ENCODE measurements around the gene MAP3K10.

MAP3K10 gene

GRCh38 chr19:40243181-40243580, 52.0 kb downstream of the MAP3K10 start:
- DNase-seq (ENCODE audit: low read depth, low spot score): no peak
- no peak overlapping the region for H3K4me3 ChIP-seq (ENCODE audit: low read length)

GRCh38 chr19:40244579-40245317, 53.5 kb downstream of the MAP3K10 start:
- no peak for DNase-seq (ENCODE audit: low read depth, low spot score)
- H3K4me3 ChIP-seq (ENCODE audit: low read length): no peak overlapping the region

- no peak for DNase-seq (ENCODE audit: low read depth, low spot score)
- no peak overlapping the region for H3K4me3 ChIP-seq (ENCODE audit: low read length)
These were observed 54.4 kb downstream of the MAP3K10 start for GRCh38 chr19:40245506-40246128.

DNA sequence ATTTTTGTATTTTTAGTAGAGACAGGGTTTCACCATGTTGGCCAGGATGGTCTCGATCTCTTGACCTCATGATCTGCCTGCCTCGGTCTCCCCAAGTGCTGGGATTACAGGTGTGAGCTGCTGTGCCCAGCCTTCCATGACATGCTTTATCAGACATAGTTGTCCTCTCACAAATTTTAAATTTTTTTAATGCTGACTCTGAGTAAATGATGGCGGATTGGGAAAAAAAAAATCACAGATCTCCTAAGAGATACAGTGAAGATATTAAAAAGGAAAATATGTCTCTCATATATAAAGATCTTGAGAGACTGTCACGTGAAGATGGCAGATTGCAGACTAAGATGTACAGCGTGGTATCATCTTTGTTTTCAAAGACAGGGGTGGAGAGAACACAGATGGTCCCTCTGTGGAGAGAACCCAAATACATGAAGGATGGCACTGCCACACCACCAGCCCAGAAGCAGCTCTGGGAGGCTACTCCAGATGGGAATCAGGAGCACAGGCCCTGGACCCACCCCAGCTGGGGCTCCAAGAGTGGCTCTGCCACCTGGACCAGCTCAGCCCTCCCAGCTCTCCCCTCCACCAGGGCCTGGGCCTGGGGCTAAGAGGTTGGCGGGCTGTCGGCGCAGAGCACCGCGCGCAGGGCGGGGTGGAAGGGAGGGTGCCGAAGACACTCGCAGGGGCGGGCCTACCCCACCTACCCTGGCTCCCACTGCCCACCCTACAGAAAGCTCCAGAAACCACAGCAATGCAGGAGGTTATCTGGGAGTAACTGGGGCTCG, 55.3 kb downstream of the MAP3K10 start:
- no peak for DNase-seq (ENCODE audit: low read depth, low spot score)
- H3K4me3 ChIP-seq (ENCODE audit: low read length): no peak overlapping the region

DNA sequence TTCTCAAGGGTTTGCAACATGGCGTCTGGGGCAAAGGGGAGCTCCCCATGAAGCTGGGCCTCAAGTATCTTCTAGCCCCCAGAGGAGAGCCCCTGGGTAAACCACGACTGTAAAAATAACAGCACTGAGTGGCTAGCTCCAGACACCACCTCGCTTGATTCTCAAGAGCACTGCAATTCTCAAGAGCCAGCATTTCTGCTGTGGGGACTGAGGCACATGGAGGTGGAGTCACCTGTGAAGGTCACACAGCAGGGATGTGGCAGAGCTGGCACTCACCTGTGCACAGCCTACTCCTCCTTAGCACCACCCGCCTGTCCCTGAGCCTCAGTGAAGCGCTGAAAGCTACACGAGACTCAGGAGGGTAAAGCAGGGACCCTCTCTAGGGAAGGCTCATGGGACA, 56.0 kb downstream of the MAP3K10 start:
- DNase-seq (ENCODE audit: low read depth, low spot score): no peak
- H3K4me3 ChIP-seq (ENCODE audit: low read length): no peak overlapping the region

DNA sequence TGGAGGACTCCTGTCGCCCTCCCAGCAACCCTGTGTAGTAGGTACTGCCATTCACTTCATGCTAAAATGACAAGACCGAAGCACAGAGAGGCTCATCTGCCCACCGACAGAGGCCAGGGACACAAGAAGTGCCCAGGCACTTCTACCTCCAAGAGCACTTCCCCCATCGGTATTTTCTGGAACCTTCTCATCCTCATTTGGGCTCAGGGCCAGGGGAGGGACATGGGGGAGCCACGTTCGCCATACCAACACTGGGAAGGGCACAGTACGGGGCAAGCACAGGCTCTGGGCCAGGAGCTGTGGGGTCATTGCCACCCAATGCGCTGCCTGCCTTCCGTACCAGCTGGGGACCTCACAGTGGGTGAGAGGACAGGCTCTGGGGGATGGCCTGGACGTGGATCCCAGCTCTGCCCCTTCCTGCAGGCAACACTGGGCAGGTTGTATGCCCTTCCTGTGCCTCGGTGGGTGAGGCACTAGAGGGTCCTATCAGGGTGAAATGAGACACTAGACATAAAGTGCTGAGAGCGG, 56.6 kb downstream of the MAP3K10 start:
- no peak overlapping the region for H3K4me3 ChIP-seq (ENCODE audit: low read length)
- no peak for DNase-seq (ENCODE audit: low read depth, low spot score)

- H3K4me3 ChIP-seq (ENCODE audit: low read length): no peak overlapping the region
- no peak for DNase-seq (ENCODE audit: low read depth, low spot score)
These were observed 58.0 kb downstream of the MAP3K10 start for GRCh38 chr19:40249201-40249600.

- H3K4me3 ChIP-seq (ENCODE audit: low read length): no peak overlapping the region
- no peak for DNase-seq (ENCODE audit: low read depth, low spot score)
These were observed 58.6 kb downstream of the MAP3K10 start for GRCh38 chr19:40249781-40250180.

DNA sequence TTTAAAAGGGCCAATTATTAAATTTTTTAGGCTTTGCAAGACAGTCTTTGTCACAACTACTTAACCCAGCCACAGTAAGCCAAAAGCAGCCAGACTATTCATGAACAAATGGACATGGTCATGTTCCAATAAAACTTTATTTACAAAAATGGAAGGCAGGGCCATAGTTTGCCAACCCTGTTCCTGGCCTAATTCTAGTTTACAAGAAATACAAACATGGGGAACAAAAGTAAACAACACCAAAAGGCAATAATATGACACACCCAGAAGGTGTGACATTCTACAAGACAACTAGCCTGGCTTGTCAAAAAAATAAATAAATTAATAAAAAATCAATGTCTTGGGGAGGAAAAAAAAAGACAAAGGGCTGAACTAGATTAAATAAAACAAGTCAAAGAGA, 60.0 kb downstream of the MAP3K10 start:
- DNase-seq (ENCODE audit: low read depth, low spot score): no peak
- no peak overlapping the region for H3K4me3 ChIP-seq (ENCODE audit: low read length)

GRCh38 chr19:40251991-40252390, 60.8 kb downstream of the MAP3K10 start:
- H3K4me3 ChIP-seq (ENCODE audit: low read length): no peak overlapping the region
- DNase-seq (ENCODE audit: low read depth, low spot score): no peak

DNA sequence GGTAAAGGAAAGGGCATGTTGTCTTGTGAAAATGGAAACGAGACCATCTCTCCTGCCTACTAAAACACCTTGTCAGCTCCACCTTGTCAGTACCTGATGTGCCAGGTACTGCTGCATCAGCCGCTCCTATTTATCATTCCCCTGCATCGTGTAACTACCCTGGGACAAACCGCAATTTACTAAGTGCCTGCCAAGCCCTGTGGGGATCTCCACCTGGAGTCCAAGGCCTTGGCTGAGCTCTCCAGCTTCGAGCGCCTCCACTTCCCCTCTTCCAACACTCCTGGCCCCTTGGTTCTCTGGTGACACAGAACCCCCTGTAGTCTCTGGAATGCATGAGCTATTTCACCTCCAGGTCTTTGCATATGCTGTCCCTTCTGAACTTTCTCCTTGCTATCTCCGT, 61.2 kb downstream of the MAP3K10 start:
- no peak for DNase-seq (ENCODE audit: low read depth, low spot score)
- no peak overlapping the region for H3K4me3 ChIP-seq (ENCODE audit: low read length)

DNA sequence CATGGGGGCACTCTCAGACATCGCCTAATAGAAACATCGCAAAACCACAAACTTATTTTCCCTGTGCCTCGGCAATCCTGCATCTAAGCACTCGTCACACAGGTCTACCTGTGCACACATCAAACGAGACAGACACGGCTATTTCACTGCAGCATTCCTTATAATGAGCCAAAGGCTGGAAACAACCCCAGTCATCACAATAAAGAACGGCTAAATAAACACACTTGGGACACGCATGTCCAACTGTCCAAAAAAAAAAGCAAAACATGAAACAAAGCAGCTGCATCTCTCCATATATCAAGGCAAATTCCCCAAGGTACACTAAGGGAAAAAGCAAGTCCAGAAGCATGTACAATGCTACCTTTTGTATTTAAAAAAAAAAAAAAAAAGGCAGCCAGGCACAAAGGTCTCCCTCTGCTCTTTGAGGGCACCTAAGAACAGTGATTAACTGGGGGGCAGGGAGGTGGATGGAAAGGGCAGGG, 62.4 kb downstream of the MAP3K10 start:
- no peak for DNase-seq (ENCODE audit: low read depth, low spot score)
- no peak overlapping the region for H3K4me3 ChIP-seq (ENCODE audit: low read length)

DNA sequence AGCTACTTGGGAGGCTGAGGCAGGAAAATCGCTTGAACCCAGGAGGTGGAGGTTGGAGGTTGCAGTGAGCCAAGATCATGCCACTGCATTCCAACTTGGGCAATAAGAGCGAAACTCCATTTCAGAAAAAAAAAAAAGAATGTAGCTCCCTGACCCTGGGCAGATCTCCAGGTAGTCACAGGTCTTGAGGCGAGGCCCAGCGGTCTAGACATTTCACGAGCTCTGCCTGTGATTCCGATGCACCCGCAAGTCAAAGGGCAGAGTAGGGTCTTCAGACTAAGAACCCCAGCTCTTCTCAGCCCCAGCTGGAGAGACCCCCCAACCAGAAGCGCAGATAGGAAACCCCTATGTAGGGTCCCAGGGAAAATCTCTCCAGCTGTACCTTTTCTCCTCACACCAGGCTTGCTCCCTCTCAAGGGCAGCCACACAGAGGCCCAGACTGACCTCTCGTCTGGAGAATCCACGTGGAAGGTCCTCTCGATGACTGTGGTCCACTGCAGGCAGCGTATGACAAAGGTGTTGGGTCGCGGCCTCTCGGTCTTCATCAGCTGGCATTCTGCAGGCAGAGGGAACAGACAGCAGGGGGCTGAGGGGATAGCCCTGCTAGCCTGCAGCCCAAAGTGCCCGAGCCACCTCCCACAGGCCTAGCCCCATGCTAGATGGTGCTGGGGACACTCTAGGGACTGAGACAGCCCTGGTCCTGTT, 63.6 kb downstream of the MAP3K10 start:
- no peak for DNase-seq (ENCODE audit: low read depth, low spot score)
- no peak overlapping the region for H3K4me3 ChIP-seq (ENCODE audit: low read length)

DNA sequence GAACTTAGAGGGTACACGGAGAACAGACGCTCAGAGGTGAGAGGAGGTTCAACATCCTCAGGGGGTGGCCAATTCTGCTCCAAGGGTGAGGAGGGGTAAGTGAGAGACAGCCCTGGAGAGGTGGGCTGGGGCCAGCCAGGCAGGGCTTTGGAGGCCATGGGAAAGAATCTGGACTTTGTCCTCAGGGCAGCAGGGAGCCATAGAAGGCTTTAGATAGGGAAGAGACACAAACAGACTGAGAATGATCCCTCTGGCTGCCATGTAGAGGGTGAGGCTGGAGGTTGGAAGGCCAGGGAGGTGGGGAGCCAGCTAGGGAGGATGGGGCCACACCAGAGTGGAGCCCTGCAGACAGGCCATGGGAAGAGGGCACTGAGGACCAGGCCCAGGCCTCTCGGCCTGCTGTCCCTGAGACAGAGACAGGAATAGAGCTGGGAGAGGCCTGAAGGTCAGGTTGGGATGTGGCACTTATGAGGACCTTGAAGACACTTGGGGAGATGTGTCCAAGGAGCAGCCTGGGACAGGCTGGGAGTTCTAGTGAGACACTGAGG, 64.5 kb downstream of the MAP3K10 start:
- no peak for DNase-seq (ENCODE audit: low read depth, low spot score)
- no peak overlapping the region for H3K4me3 ChIP-seq (ENCODE audit: low read length)

DNA sequence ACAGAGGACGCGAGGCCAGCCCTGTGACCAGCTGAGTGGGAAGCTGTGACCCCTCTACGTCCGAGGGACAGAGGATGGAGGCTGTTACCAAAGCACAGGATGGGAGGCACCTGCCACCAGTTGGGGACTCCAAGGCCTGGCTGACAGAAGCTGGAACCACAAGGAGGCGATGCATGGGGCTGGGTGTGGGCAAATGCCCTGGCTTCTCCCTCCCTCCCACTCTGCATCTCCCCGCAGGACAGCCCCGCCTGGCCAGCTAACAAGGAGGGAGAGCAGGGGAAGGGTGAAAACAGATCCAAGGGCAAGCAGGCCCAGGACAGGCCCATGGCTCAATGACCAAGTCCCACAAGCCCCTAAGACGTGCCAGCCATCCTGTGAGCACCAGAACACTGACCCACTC, 65.3 kb downstream of the MAP3K10 start:
- H3K4me3 ChIP-seq (ENCODE audit: low read length): no peak overlapping the region
- no peak for DNase-seq (ENCODE audit: low read depth, low spot score)

- no peak for DNase-seq (ENCODE audit: low read depth, low spot score)
- H3K4me3 ChIP-seq (ENCODE audit: low read length): no peak overlapping the region
These were observed 65.9 kb downstream of the MAP3K10 start for GRCh38 chr19:40257096-40257517.

DNA sequence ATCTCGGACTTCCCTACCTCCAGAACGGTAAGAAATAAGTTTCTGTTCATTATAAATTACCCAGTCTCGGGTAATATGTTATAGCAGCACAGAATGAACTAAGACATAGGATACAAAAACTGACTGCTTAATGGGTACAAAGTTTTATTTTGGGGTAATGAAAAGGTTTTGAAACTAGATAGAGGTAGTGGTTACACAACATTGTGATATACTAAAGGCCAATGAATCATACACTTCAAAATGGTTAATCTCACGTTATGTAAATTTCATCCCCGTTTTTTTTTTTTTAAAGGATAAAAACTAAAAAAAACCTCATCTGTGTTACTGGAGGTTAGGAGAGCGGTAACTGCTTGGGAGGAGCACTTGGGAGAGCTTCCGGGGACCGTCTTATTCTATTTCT, 70.4 kb downstream of the MAP3K10 start:
- no peak for DNase-seq (ENCODE audit: low read depth, low spot score)
- no peak overlapping the region for H3K4me3 ChIP-seq (ENCODE audit: low read length)

DNA sequence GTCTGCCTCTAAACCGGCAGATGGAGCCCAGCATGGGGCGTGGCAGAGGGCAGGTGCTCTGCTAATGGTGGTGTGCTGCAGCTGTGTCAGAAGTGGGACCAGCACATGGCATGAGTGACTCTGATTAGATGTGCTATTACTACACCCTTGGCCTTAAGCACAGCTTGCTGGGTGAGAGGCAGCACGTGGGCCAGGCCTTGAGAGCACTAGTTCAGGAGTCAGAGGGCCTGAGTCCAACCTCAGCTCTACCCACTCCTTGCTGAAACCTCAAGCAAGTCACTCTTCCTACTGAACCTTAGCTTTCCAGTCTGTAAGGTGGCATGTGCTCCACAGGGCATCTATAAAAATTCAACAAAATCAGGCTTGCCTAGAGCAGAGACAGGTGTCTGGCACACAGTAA, 71.2 kb downstream of the MAP3K10 start:
- DNase-seq (ENCODE audit: low read depth, low spot score): no peak
- H3K4me3 ChIP-seq (ENCODE audit: low read length): no peak overlapping the region

All from Jurkat, Clone E6-1 (cell line).